Osteoblast (primary cell): Measurements from ENCODE around the gene TLR9. TPM values are rescaled to one million over a fixed set of nuclear protein-coding genes. Genes with fewer than 3 reads are reported as not detected.

Experiments
- DNase-seq: peaks from one replicate; pipeline ENCODE4 v3.0.0; 2011; ENCODE audit warnings: low spot score, mixed read lengths; ENCODE audit not compliant: insufficient read length; ENCODE audit errors: missing footprints
- H2AFZ ChIP-seq: 2 replicates; pipeline ENCODE4 v1.6.0; 2011; ENCODE audit warnings: mild to moderate bottlenecking, low read length
- H3K27ac ChIP-seq: 2 replicates; pipeline ENCODE4 v1.5.1; 2011; ENCODE audit warnings: mild to moderate bottlenecking, low read depth, low read length, moderate library complexity
- H3K27me3 ChIP-seq: 2 replicates; pipeline ENCODE4 v1.6.0; 2012; ENCODE audit warnings: mild to moderate bottlenecking, control low read depth, inconsistent platforms, low read length, moderate library complexity; ENCODE audit not compliant: insufficient read depth
- H3K36me3 ChIP-seq: 2 replicates; pipeline ENCODE4 v1.5.1; 2011; ENCODE audit warnings: mild to moderate bottlenecking, low read length, control low read depth, moderate library complexity; ENCODE audit not compliant: insufficient read depth
- H3K4me1 ChIP-seq: 2 replicates; pipeline ENCODE4 v1.5.1; 2011; ENCODE audit warnings: mild to moderate bottlenecking, low read length, control low read depth, moderate library complexity; ENCODE audit not compliant: insufficient read depth
- H3K4me2 ChIP-seq: 2 replicates; pipeline ENCODE4 v1.6.0; 2011; ENCODE audit warnings: mild to moderate bottlenecking, low read length; ENCODE audit not compliant: insufficient read depth
- H3K4me3 ChIP-seq: fragments of 200-600 bp; sonication (generic); 3 replicates; pipeline ENCODE4 v1.5.1; 2012; ENCODE audit warnings: mild to moderate bottlenecking, low read length, inconsistent platforms; ENCODE audit not compliant: insufficient read depth
- H3K79me2 ChIP-seq: 2 replicates; pipeline ENCODE4 v1.6.0; 2012; ENCODE audit warnings: mild to moderate bottlenecking, low read length, control low read depth, inconsistent platforms; ENCODE audit not compliant: insufficient read depth
- H3K9me3 ChIP-seq: 2 replicates; pipeline ENCODE4 v1.5.1; 2011; ENCODE audit warnings: low read depth, low read length, control low read depth
- H4K20me1 ChIP-seq: 2 replicates; pipeline ENCODE4 v1.6.0; 2012; ENCODE audit warnings: mild to moderate bottlenecking, low read length, control low read depth; ENCODE audit not compliant: insufficient read depth
- total RNA-seq: library from RNA; depleted of rRNA; stranded (reverse); fragments of >200 nt; gene quantifications from 2 replicates; pipeline ENCODE4 v1.2.3, GENCODE V29; 2012
- TF ChIP-seq, protein P1 (sequence below): IDR thresholded peaks from 2 replicates; pipeline ENCODE4 v1.5.1; 2011; ENCODE audit warnings: mild to moderate bottlenecking, low read depth, low read length, moderate library complexity; ENCODE audit errors: extremely low read depth

The TLR9 gene
- total RNA-seq, 1 donor = not detected

- Histone ChIP-seq H3K36me3 (peaks cover 31% of the 10 kb centered on the region), H2AFZ (no peak overlapping the region), H3K9me3 (no peaks in the 10 kb centered on the region), H3K27me3 (no peaks in the 10 kb centered on the region), H3K27ac (no peak overlapping the region), H3K4me3 (no peak overlapping the region), H3K4me1 (no peaks in the 10 kb centered on the region), H4K20me1 (peaks cover 20% of the 10 kb centered on the region), H3K79me2 (peaks cover 11% of the 10 kb centered on the region), H3K4me2 (no peak overlapping the region)
- no peak for DNase-seq
- TF ChIP-seq, protein P1, sequence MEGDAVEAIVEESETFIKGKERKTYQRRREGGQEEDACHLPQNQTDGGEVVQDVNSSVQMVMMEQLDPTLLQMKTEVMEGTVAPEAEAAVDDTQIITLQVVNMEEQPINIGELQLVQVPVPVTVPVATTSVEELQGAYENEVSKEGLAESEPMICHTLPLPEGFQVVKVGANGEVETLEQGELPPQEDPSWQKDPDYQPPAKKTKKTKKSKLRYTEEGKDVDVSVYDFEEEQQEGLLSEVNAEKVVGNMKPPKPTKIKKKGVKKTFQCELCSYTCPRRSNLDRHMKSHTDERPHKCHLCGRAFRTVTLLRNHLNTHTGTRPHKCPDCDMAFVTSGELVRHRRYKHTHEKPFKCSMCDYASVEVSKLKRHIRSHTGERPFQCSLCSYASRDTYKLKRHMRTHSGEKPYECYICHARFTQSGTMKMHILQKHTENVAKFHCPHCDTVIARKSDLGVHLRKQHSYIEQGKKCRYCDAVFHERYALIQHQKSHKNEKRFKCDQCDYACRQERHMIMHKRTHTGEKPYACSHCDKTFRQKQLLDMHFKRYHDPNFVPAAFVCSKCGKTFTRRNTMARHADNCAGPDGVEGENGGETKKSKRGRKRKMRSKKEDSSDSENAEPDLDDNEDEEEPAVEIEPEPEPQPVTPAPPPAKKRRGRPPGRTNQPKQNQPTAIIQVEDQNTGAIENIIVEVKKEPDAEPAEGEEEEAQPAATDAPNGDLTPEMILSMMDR = no peak
Measured at GRCh38 chr3:52227766-52228165, 2.3 kb upstream of the TLR9 start.

- peak; percentile 67 for DNase-seq
- H3K36me3 ChIP-seq = peaks cover 31% of the 10 kb centered on the region
- H3K27ac ChIP-seq = no peak overlapping the region
- no peaks in the 10 kb centered on the region for H3K4me1 ChIP-seq
- H3K9me3 ChIP-seq = no peaks in the 10 kb centered on the region
- no peak overlapping the region for H2AFZ ChIP-seq
- H3K79me2 ChIP-seq = peaks cover 6% of the 10 kb centered on the region
- no peaks in the 10 kb centered on the region for H3K27me3 ChIP-seq
- TF ChIP-seq, protein P1 = no peak
- no peak overlapping the region for H3K4me3 ChIP-seq
- peaks cover 15% of the 10 kb centered on the region for H4K20me1 ChIP-seq
- no peak overlapping the region for H3K4me2 ChIP-seq
Measured at GRCh38 chr3:52227117-52227516, 1.7 kb upstream of the TLR9 start.

DNA sequence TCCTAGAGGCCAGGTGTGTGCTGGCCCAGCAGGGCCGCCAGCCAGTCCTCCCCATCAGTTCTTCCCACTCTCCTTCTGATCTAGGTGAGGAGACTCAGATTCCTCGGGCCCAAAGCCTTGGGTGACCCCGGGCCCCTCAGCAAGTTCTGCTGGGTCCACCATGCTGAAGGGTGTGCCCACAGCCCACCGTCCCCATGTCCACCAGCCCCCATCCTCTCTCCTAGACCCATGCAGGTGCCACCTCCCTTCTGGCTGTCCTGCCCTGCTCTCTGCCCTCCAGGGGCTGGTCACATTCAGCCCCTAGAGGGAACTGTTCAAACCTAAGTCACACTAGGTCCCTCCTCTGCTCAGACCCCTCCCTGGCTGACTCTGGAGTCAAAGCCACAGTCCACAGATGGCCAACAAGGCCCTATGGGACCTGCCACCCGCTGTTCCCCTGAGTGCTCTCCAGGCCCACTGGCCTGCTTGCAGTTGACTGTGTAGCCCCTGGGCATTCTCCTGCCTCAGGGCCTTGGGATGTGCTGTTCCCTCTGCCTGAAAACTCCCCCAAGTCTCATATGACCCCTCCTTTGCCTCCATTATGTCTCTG, 878 bp upstream of the TLR9 start:
- no peaks in the 10 kb centered on the region for H3K9me3 ChIP-seq
- no peak overlapping the region for H3K27ac ChIP-seq
- H3K36me3 ChIP-seq = peaks cover 29% of the 10 kb centered on the region
- no peak overlapping the region for H3K4me3 ChIP-seq
- no peak overlapping the region for H3K4me2 ChIP-seq
- no peaks in the 10 kb centered on the region for H3K4me1 ChIP-seq
- H2AFZ ChIP-seq = no peak overlapping the region
- H4K20me1 ChIP-seq = peaks cover 8% of the 10 kb centered on the region
- no peaks in the 10 kb centered on the region for H3K27me3 ChIP-seq
- TF ChIP-seq, protein P1 = no peak
- peak; percentile 48 for DNase-seq
- H3K79me2 ChIP-seq = no peaks in the 10 kb centered on the region

GRCh38 chr3:52223449-52224408, 1.7 kb downstream of the TLR9 start:
- Histone ChIP-seq H3K79me2 (no peaks in the 10 kb centered on the region), H3K4me2 (no peak overlapping the region), H3K4me1 (no peaks in the 10 kb centered on the region), H3K27me3 (no peaks in the 10 kb centered on the region), H2AFZ (no peak overlapping the region), H3K36me3 (peaks cover 6% of the 10 kb centered on the region), H3K9me3 (no peaks in the 10 kb centered on the region), H3K4me3 (no peak overlapping the region), H4K20me1 (no peaks in the 10 kb centered on the region), H3K27ac (no peak overlapping the region)
- TF ChIP-seq, protein P1 = no peak
- peak; percentile 87 for DNase-seq
